Breast epithelium (tissue), 4 donors: ENCODE data around the gene DENND4B. TPM values are rescaled to one million over a fixed set of nuclear protein-coding genes. Genes with fewer than 3 reads are reported as not detected.
A peak's percentile ranks its signal among the peaks of the same experiment; 100 is the strongest.

Source experiments
- DNase-seq, 2 donors: peaks; one replicate each; pipeline ENCODE4 v3.0.0-alpha.2; 2019; ENCODE audit warnings: low spot score in 2 of 2
- H3K27ac ChIP-seq, 2 donors: fragments of 200-600 bp; sonication (generic) in 1 of 2; one replicate each; pipeline ENCODE4 v1.5.1; 2016 to 2019; ENCODE audit warnings: mild to moderate bottlenecking in 1 of 2
- H3K27me3 ChIP-seq, 2 donors: fragments of 200-600 bp; sonication (generic) in 1 of 2; one replicate each; pipeline versions ENCODE4 v1.5.1 to v1.6.0; 2017 to 2019; ENCODE audit warnings: control low read depth in 1 of 2, mild to moderate bottlenecking in 1 of 2
- H3K36me3 ChIP-seq: fragments of 200-600 bp; one replicate; pipeline ENCODE4 v1.5.1; 2019
- H3K4me1 ChIP-seq, 2 donors: fragments of 200-600 bp; sonication (generic); one replicate each; pipeline ENCODE4 v1.5.1; 2016 to 2019; ENCODE audit warnings: control low read depth in 1 of 2
- H3K4me3 ChIP-seq, 3 donors: fragments of 200-600 bp; sonication (generic); 1 replicate in 2 of 3; 2 replicates in 1 of 3; pipeline ENCODE4 v1.5.1; 2016 to 2019; ENCODE audit warnings: mild to moderate bottlenecking in 3 of 3, moderate library complexity in 2 of 3
- H3K9me3 ChIP-seq, 2 donors: fragments of 200-600 bp; sonication (generic) in 1 of 2; one replicate each; pipeline ENCODE4 v1.5.1; 2016 to 2019; ENCODE audit warnings: control low read depth in 1 of 2
- CTCF ChIP-seq, 3 donors: fragments of 450-650 bp; IDR thresholded peaks; one replicate each; pipeline ENCODE4 v1.5.1; 2016 to 2017; ENCODE audit warnings: antibody characterized with exemption in 3 of 3, mild to moderate bottlenecking in 3 of 3, moderate library complexity in 3 of 3
- POLR2A ChIP-seq: fragments of 450-650 bp; IDR thresholded peaks from one replicate; pipeline ENCODE4 v1.6.1; 2016; ENCODE audit warnings: antibody characterized with exemption, mild to moderate bottlenecking, moderate library complexity
- POLR2AphosphoS5 ChIP-seq, 3 donors: sonication (generic); formaldehyde crosslinking; IDR thresholded peaks; one replicate each; pipeline ENCODE4 v1.6.1; 2017; ENCODE audit warnings: antibody characterized with exemption in 3 of 3
- intact Hi-C: fragments of 100-400 bp; cut with DNase I; formaldehyde crosslinking; loops from one replicate; pipeline ENCODE4 v1.15.1; 2023; ENCODE audit warnings: low total_unique reads
- total RNA-seq, 3 donors: library from RNA; depleted of rRNA; stranded (reverse); fragments of >200 nt; gene quantifications; one replicate each; pipeline ENCODE4 v1.1.0, GENCODE V29; 2016

The DENND4B gene
- total RNA-seq, 3 donors from 2014 or later: 33.4 to 34.1 (median 33.8) TPM

- no peak for DNase-seq
- Histone ChIP-seq H3K4me1 (peaks cover 10 to 17% of the 10 kb centered on the region in 2 donors), H3K27ac (peak overlapping the region; percentile 91 to 95), H3K4me3 (no peak overlapping the region), H3K27me3 (no peaks in the 10 kb centered on the region), H3K36me3 (no peaks in the 10 kb centered on the region), H3K9me3 (no peaks in the 10 kb centered on the region)
- intact Hi-C loops: no loop called here
- no peak for TF ChIP-seq POLR2AphosphoS5 (IDR thresholded peaks at IDR 0.05)
- TF ChIP-seq CTCF (IDR thresholded peaks at IDR 0.05): no peak
- no peak for TF ChIP-seq POLR2A
Measured at GRCh38 chr1:153960206-153960605, 13.7 kb upstream of the DENND4B start.

- no peaks in the 10 kb centered on the region for H3K36me3 ChIP-seq
- no peak for DNase-seq
- intact Hi-C loops: no loop called here
- no peak overlapping the region for H3K4me3 ChIP-seq
- TF ChIP-seq POLR2A (no peak), CTCF (IDR thresholded peaks at IDR 0.05) (no peak), POLR2AphosphoS5 (IDR thresholded peaks at IDR 0.05) (no peak)
- no peaks in the 10 kb centered on the region for H3K9me3 ChIP-seq
- peak overlapping the region; percentile 91 to 95 for H3K27ac ChIP-seq
- H3K4me1 ChIP-seq: peaks cover 10 to 17% of the 10 kb centered on the region in 2 donors
- H3K27me3 ChIP-seq: no peaks in the 10 kb centered on the region
Measured at GRCh38 chr1:153959454-153959853, 12.9 kb upstream of the DENND4B start.

GRCh38 chr1:153958961-153959260 is 12.4 kb upstream of the DENND4B start:
- H3K4me3 ChIP-seq: peak overlapping the region; percentile 93 to 95 (median 94)
- no peak for DNase-seq
- no peaks in the 10 kb centered on the region for H3K9me3 ChIP-seq
- peaks cover 10 to 17% of the 10 kb centered on the region in 2 donors for H3K4me1 ChIP-seq
- TF ChIP-seq CTCF (IDR thresholded peaks at IDR 0.05) (no peak), POLR2AphosphoS5 (IDR thresholded peaks at IDR 0.05) (no peak), POLR2A (no peak)
- no peaks in the 10 kb centered on the region for H3K36me3 ChIP-seq
- no peaks in the 10 kb centered on the region for H3K27me3 ChIP-seq
- peak overlapping the region; percentile 91 to 95 for H3K27ac ChIP-seq
- intact Hi-C loops: no loop called here

- Histone ChIP-seq H3K4me1 (peaks cover 10 to 17% of the 10 kb centered on the region in 2 donors), H3K36me3 (no peaks in the 10 kb centered on the region), H3K4me3 (peak within 1 kb of the TSS; percentile 93 to 95 (median 94)), H3K27ac (peak within 1 kb of the TSS; percentile 91 to 95), H3K9me3 (no peaks in the 10 kb centered on the region), H3K27me3 (no peaks in the 10 kb centered on the region)
- peak; percentile 97 to 99 for DNase-seq
- intact Hi-C loops: no loop called here
- peak; percentile 64 for TF ChIP-seq POLR2A
- no peak for TF ChIP-seq CTCF (IDR thresholded peaks at IDR 0.05)
- TF ChIP-seq POLR2AphosphoS5 (IDR thresholded peaks at IDR 0.05): peak; percentile 79 to 91 (median 90)
Measured at GRCh38 chr1:153958111-153958960, 11.8 kb upstream of the DENND4B start, which contains the start of gene CRTC2. TSS of gene CRTC2 (minus strand) at chr1:153958612. CDS start at chr1:153958497, 115 bp downstream.

GRCh38 chr1:153957744-153958110 is 11.2 kb upstream of the DENND4B start:
- TF ChIP-seq CTCF (IDR thresholded peaks at IDR 0.05): no peak
- TF ChIP-seq POLR2AphosphoS5 (IDR thresholded peaks at IDR 0.05): no peak
- TF ChIP-seq POLR2A: no peak
- Histone ChIP-seq H3K27ac (peak overlapping the region; percentile 91 to 95), H3K4me3 (peak overlapping the region; percentile 93 to 95 (median 94)), H3K4me1 (peaks cover 10 to 17% of the 10 kb centered on the region in 2 donors), H3K27me3 (no peaks in the 10 kb centered on the region), H3K36me3 (no peaks in the 10 kb centered on the region), H3K9me3 (no peaks in the 10 kb centered on the region)
- no peak for DNase-seq
- intact Hi-C loops: no loop called here
